Motor neuron (in vitro differentiated cells): Measurements from ENCODE around the gene ATP4B. TPM values are rescaled to one million over a fixed set of nuclear protein-coding genes. Genes with fewer than 3 reads are reported as not detected.

ENCODE experiments used
- ATAC-seq, 8 experiments: fragments of 200-7000 bp; cut with Tn5 transposase; replicated peaks in 6 of 8; 2 replicates each; pipeline ENCODE4 v1.8.0; 2021; ENCODE audit warnings: mild to moderate bottlenecking in 8 of 8, moderate library complexity in 8 of 8
- H3K27ac ChIP-seq, 2 donors: fragments of 250-450 bp; sonication (Bioruptor Pico); 2 replicates each; pipeline ENCODE4 v1.9.0; 2021; ENCODE audit warnings: antibody characterized with exemption in 2 of 2, mild to moderate bottlenecking in 2 of 2, moderate library complexity in 1 of 2
- H3K4me1 ChIP-seq, 2 donors: fragments of 250-450 bp; sonication (Bioruptor Pico); replicated peaks in 1 of 2; 2 replicates each; pipeline ENCODE4 v1.6.1; 2021; ENCODE audit warnings: antibody characterized with exemption in 2 of 2, mild to moderate bottlenecking in 2 of 2, moderate library complexity in 1 of 2
- H3K4me3 ChIP-seq, 5 donors: fragments of 250-450 bp; sonication (Bioruptor Pico); 2 replicates each; pipeline ENCODE4 v1.9.0; 2021; ENCODE audit warnings: antibody characterized with exemption in 5 of 5, mild to moderate bottlenecking in 5 of 5, moderate library complexity in 4 of 5
- WGBS, 10 experiments: fragments of 450-650 bp; shearing (Covaris generic); methylation state at CpG; one replicate each; pipeline ENCODE4 v1.0.0; 2022; 5-methylcytosine and 5-hydroxymethylcytosine counted together
- in situ Hi-C, 9 experiments: fragments of 400-800 bp; cut with MboI; loops; one replicate each; pipeline ENCODE4 v1.15.0; 2021; ENCODE audit warnings: low sequenced_read_pairs in 9 of 9, low pct_unique_long_range_greater_than_20kb in 2 of 9; ENCODE audit not compliant: unreplicated experiment in 9 of 9
- total RNA-seq, 8 experiments: library from RNA; unstranded; fragments of 300-600 nt; gene quantifications; 2 replicates each; pipeline versions ENCODE4 v1.2.3 to v1.2.4, GENCODE V29; 2022

The ATP4B gene
- total RNA-seq, 8 experiments from 2014 or later = 0.14 to 0.49 (median 0.21) TPM; not detected in 3

- no peak for ATAC-seq
- Histone ChIP-seq H3K27ac (no peak overlapping the region), H3K4me1 (no peaks in the 10 kb centered on the region), H3K4me3 (no peak overlapping the region)
- 93 to 100% (median 98%) methylated on average over 1 to 9 of the region's 9 CpGs for WGBS, 10 experiments
- in situ Hi-C loops = no loop called here
Observed at GRCh38 chr13:113645329-113645728, 12.7 kb downstream of the ATP4B start.

GRCh38 chr13:113644800-113645199 is 13.2 kb downstream of the ATP4B start:
- Histone ChIP-seq H3K27ac (no peak overlapping the region), H3K4me1 (no peaks in the 10 kb centered on the region), H3K4me3 (no peak overlapping the region)
- in situ Hi-C loops = no loop called here
- 78 to 100% (median 100%) methylated on average over 1 of the region's 1 CpG; no CpG with 5 or more reads in 1 of the 10 experiments for WGBS, 10 experiments
- ATAC-seq = no peak

- WGBS, 10 experiments = 87 to 100% (median 98%) methylated on average over 2 to 5 of the region's 5 CpGs
- no peak overlapping the region for H3K27ac ChIP-seq
- in situ Hi-C loops = no loop called here
- H3K4me3 ChIP-seq = no peak overlapping the region
- no peaks in the 10 kb centered on the region for H3K4me1 ChIP-seq
- no peak for ATAC-seq
Observed at GRCh38 chr13:113643593-113643992, 14.4 kb downstream of the ATP4B start.

GRCh38 chr13:113642563-113642962 is 15.4 kb downstream of the ATP4B start:
- H3K4me1 ChIP-seq = no peaks in the 10 kb centered on the region
- 80 to 100% (median 97%) methylated on average over 1 to 2 of the region's 2 CpGs; no CpG with 5 or more reads in 1 of the 10 experiments for WGBS, 10 experiments
- no peak for ATAC-seq
- in situ Hi-C loops = no loop called here
- no peak overlapping the region for H3K27ac ChIP-seq
- no peak overlapping the region for H3K4me3 ChIP-seq

GRCh38 chr13:113641426-113641825 is 16.6 kb downstream of the ATP4B start:
- Histone ChIP-seq H3K4me1 (no peaks in the 10 kb centered on the region), H3K27ac (no peak overlapping the region), H3K4me3 (no peak overlapping the region)
- in situ Hi-C loops = no loop called here
- ATAC-seq = no peak
- 74 to 100% (median 93%) methylated on average over 2 to 7 of the region's 7 CpGs for WGBS, 10 experiments

- peak in 3 of 8 experiments; percentile 94 to 97 (median 95) for ATAC-seq
- Histone ChIP-seq H3K4me3 (no peak overlapping the region), H3K4me1 (no peaks in the 10 kb centered on the region), H3K27ac (no peak overlapping the region)
- WGBS, 10 experiments = 0 to 100% (median 74%) methylated on average over 1 to 12 of the region's 27 CpGs
- in situ Hi-C loops = no loop called here
Observed at GRCh38 chr13:113639616-113640262, 18.3 kb downstream of the ATP4B start.

- ATAC-seq = peak in 1 of 8 experiments; percentile 32
- WGBS, 10 experiments = 82 to 100% (median 98%) methylated on average over 1 to 7 of the region's 8 CpGs; no CpG with 5 or more reads in 1 of the 10 experiments
- H3K4me1 ChIP-seq = no peaks in the 10 kb centered on the region
- in situ Hi-C loops = no loop called here
- H3K27ac ChIP-seq = no peak overlapping the region
- no peak overlapping the region for H3K4me3 ChIP-seq
Observed at GRCh38 chr13:113638806-113639205, 19.2 kb downstream of the ATP4B start.

- no peak overlapping the region for H3K27ac ChIP-seq
- no peak overlapping the region for H3K4me3 ChIP-seq
- H3K4me1 ChIP-seq = no peaks in the 10 kb centered on the region
- WGBS, 10 experiments = 96 to 100% (median 98%) methylated on average over 2 to 37 of the region's 37 CpGs
- no peak for ATAC-seq
- in situ Hi-C loops = no loop called here
Observed at GRCh38 chr13:113638173-113638746, 19.7 kb downstream of the ATP4B start.

- 89 to 100% (median 99%) methylated on average over 1 to 15 of the region's 30 CpGs; no CpG with 5 or more reads in 2 of the 10 experiments for WGBS, 10 experiments
- no peak for ATAC-seq
- in situ Hi-C loops = no loop called here
- H3K4me3 ChIP-seq = no peak overlapping the region
- H3K27ac ChIP-seq = no peak overlapping the region
- no peaks in the 10 kb centered on the region for H3K4me1 ChIP-seq
Observed at GRCh38 chr13:113637262-113638160, 20.5 kb downstream of the ATP4B start.

GRCh38 chr13:113636266-113636963 is 21.6 kb downstream of the ATP4B start:
- Histone ChIP-seq H3K4me1 (no peaks in the 10 kb centered on the region), H3K4me3 (no peak overlapping the region), H3K27ac (no peak overlapping the region)
- in situ Hi-C loops = no loop called here
- ATAC-seq = no peak
- 80 to 100% (median 93%) methylated on average over 1 to 9 of the region's 24 CpGs; no CpG with 5 or more reads in 4 of the 10 experiments for WGBS, 10 experiments

- ATAC-seq = no peak
- Histone ChIP-seq H3K4me3 (no peak overlapping the region), H3K27ac (no peak overlapping the region), H3K4me1 (no peaks in the 10 kb centered on the region)
- WGBS, 10 experiments = 93 to 100% (median 98%) methylated on average over 1 to 19 of the region's 25 CpGs; no CpG with 5 or more reads in 4 of the 10 experiments
- in situ Hi-C loops = no loop called here
Observed at GRCh38 chr13:113635709-113636108, 22.3 kb downstream of the ATP4B start.

- H3K4me3 ChIP-seq = no peak overlapping the region
- 100% methylated on average over 1 to 3 of the region's 7 CpGs; no CpG with 5 or more reads in 6 of the 10 experiments for WGBS, 10 experiments
- no peak overlapping the region for H3K27ac ChIP-seq
- ATAC-seq = no peak
- H3K4me1 ChIP-seq = no peaks in the 10 kb centered on the region
- in situ Hi-C loops = no loop called here
Observed at GRCh38 chr13:113635048-113635420, 23.0 kb downstream of the ATP4B start.
